Keratinocyte (primary cell): Measurements from ENCODE around the gene MAST2. TPM values are rescaled to one million over a fixed set of nuclear protein-coding genes. Genes with fewer than 3 reads are reported as not detected.

Experiments used
- DNase-seq: peaks from one replicate; pipeline ENCODE4 v3.0.0-alpha.2; 2011; ENCODE audit warnings: low read depth, missing footprints, low spot score
- FAIRE-seq: peaks from 2 replicates; lab custom pipeline; 2011; peaks lifted over from hg19 to GRCh38; lab: Jason Lieb, UNC
- H2AFZ ChIP-seq: 2 replicates; pipeline ENCODE4 v1.6.0; 2012; ENCODE audit warnings: low read length, control low read depth, inconsistent platforms; ENCODE audit not compliant: control insufficient read depth
- H3K27ac ChIP-seq: 2 replicates; pipeline ENCODE4 v1.5.1; 2011; ENCODE audit warnings: low read length; ENCODE audit not compliant: control insufficient read depth, insufficient read depth
- H3K27me3 ChIP-seq: 3 replicates; pipeline ENCODE4 v1.6.0; 2011; ENCODE audit warnings: low read length; ENCODE audit not compliant: control insufficient read depth, insufficient read depth; ENCODE audit errors: extremely low read depth
- H3K36me3 ChIP-seq, 2 experiments: 2 replicates in 1 of 2; 3 replicates in 1 of 2; pipeline ENCODE4 v1.5.1; 2011; ENCODE audit warnings: low read length in 2 of 2, mild to moderate bottlenecking in 1 of 2; ENCODE audit not compliant: control insufficient read depth in 2 of 2, insufficient read depth in 2 of 2; ENCODE audit errors: extremely low read depth in 1 of 2
- H3K4me1 ChIP-seq: 3 replicates; pipeline ENCODE4 v1.5.1; 2011; ENCODE audit warnings: low read length; ENCODE audit not compliant: control insufficient read depth, insufficient read depth; ENCODE audit errors: extremely low read depth
- H3K4me2 ChIP-seq: 3 replicates; pipeline ENCODE4 v1.6.0; 2011; ENCODE audit warnings: low read depth, low read length; ENCODE audit not compliant: control insufficient read depth, insufficient read depth; ENCODE audit errors: extremely low read depth
- H3K4me3 ChIP-seq, 3 experiments: fragments of 200-600 bp in 1 of 3; sonication (generic) in 1 of 3; 2 replicates in 2 of 3; 3 replicates in 1 of 3; pipeline ENCODE4 v1.5.1; 2011 to 2016; ENCODE audit warnings: low read length in 3 of 3, mild to moderate bottlenecking in 3 of 3, control low read depth in 2 of 3, inconsistent platforms in 1 of 3, low read depth in 1 of 3, mixed read lengths in 1 of 3, mixed run types in 1 of 3, moderate library complexity in 1 of 3; ENCODE audit not compliant: control insufficient read depth in 2 of 3, insufficient read depth in 2 of 3; ENCODE audit errors: extremely low read depth in 1 of 3
- H3K79me2 ChIP-seq: 2 replicates; pipeline ENCODE4 v1.6.0; 2012; ENCODE audit warnings: low read length; ENCODE audit not compliant: control insufficient read depth, insufficient read depth
- H3K9ac ChIP-seq: 3 replicates; pipeline ENCODE4 v1.6.0; 2011; ENCODE audit warnings: low read length; ENCODE audit not compliant: control insufficient read depth, insufficient read depth; ENCODE audit errors: extremely low read depth
- H3K9me1 ChIP-seq: 3 replicates; pipeline ENCODE4 v1.6.0; 2011; ENCODE audit warnings: low read length; ENCODE audit not compliant: control insufficient read depth, insufficient read depth; ENCODE audit errors: extremely low read depth
- H3K9me3 ChIP-seq: 2 replicates; pipeline ENCODE4 v1.5.1; 2012; ENCODE audit warnings: low read depth, low read length; ENCODE audit not compliant: control insufficient read depth
- H4K20me1 ChIP-seq: 3 replicates; pipeline ENCODE4 v1.6.0; 2011; ENCODE audit warnings: low read length; ENCODE audit not compliant: control insufficient read depth, insufficient read depth; ENCODE audit errors: extremely low read depth
- EZH2 ChIP-seq: IDR thresholded peaks from one replicate; pipeline ENCODE4 v1.6.1; 2012; ENCODE audit warnings: inconsistent platforms, mild to moderate bottlenecking, low read length, moderate library complexity
- dilution Hi-C: fragments of 300-500 bp; cut with MboI; formaldehyde crosslinking; loops from one replicate; pipeline ENCODE4 v1.7.0; 2020; ENCODE audit warnings: low sequenced_read_pairs; ENCODE audit not compliant: extremely low pct_ligation_motif_present
- polyA plus RNA-seq, 5 experiments: library from polyadenylated mRNA; depleted of rRNA in 3 of 5; stranded (reverse) in 3 of 5; stranded (forward) in 1 of 5; unstranded in 1 of 5; fragments of >200 nt; gene quantifications; 1 replicate in 1 of 5; 2 replicates in 3 of 5; 3 replicates in 1 of 5; pipeline versions ENCODE4 v1.2.1 to v1.2.3, GENCODE V29; 2011 to 2012; ENCODE audit warnings: missing spikeins in 2 of 5, low read depth in 1 of 5, low replicate concordance in 1 of 5
- TF ChIP-seq, protein P1 (sequence below), 3 experiments: IDR thresholded peaks in 1 of 3; conservative IDR thresholded peaks in 1 of 3; optimal IDR thresholded peaks in 1 of 3; 2 replicates in 2 of 3; 3 replicates in 1 of 3; pipeline versions ENCODE3 to v1.5.1; 2011; ENCODE audit warnings: low read length in 3 of 3, mild to moderate bottlenecking in 3 of 3, moderate library complexity in 2 of 3, control low read depth in 1 of 3, inconsistent platforms in 1 of 3; ENCODE audit not compliant: insufficient read depth in 2 of 3; ENCODE audit errors: extremely low read depth in 1 of 3

MAST2 gene
- polyA plus RNA-seq, 1 donor (not counting 4 experiments of a cell fraction or from before 2014, with no cell fraction given), result 12.2 TPM

DNA sequence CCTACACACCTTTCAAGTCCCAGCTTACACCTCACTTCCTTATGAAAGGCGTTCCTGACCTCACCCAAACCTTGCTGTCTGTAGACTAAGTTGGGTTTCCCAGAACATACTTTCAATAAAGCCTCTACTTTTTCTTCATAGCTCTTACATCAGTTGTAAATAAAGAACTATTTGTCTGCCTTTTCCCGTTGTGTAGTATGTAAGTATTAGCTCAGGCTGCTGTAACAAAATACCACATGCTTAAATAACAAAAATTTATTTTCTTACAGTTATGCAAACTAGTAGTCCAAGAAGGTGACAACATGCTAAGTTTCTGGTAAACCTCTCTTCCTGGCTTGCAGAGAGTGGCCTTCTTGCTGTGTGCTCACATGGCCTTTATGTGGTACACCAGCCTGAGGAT, 86.7 kb downstream of the MAST2 start:
- H3K9ac ChIP-seq, result no peak overlapping the region
- no peaks in the 10 kb centered on the region for H3K27me3 ChIP-seq
- dilution Hi-C loops, result no loop called here
- H3K9me1 ChIP-seq, result no peaks in the 10 kb centered on the region
- no peaks in the 10 kb centered on the region for H3K36me3 ChIP-seq
- H3K4me3 ChIP-seq, result no peak overlapping the region
- H3K27ac ChIP-seq, result no peak overlapping the region
- no peaks in the 10 kb centered on the region for H4K20me1 ChIP-seq
- H3K9me3 ChIP-seq, result no peaks in the 10 kb centered on the region
- no peaks in the 10 kb centered on the region for H3K79me2 ChIP-seq
- DNase-seq (no peak), FAIRE-seq (no peak)
- no peak overlapping the region for H2AFZ ChIP-seq
- H3K4me1 ChIP-seq, result peaks cover 13% of the 10 kb centered on the region
- TF ChIP-seq, protein P1, sequence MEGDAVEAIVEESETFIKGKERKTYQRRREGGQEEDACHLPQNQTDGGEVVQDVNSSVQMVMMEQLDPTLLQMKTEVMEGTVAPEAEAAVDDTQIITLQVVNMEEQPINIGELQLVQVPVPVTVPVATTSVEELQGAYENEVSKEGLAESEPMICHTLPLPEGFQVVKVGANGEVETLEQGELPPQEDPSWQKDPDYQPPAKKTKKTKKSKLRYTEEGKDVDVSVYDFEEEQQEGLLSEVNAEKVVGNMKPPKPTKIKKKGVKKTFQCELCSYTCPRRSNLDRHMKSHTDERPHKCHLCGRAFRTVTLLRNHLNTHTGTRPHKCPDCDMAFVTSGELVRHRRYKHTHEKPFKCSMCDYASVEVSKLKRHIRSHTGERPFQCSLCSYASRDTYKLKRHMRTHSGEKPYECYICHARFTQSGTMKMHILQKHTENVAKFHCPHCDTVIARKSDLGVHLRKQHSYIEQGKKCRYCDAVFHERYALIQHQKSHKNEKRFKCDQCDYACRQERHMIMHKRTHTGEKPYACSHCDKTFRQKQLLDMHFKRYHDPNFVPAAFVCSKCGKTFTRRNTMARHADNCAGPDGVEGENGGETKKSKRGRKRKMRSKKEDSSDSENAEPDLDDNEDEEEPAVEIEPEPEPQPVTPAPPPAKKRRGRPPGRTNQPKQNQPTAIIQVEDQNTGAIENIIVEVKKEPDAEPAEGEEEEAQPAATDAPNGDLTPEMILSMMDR (optimal IDR thresholded peaks at IDR 0.05 in 1 of 3, IDR thresholded peaks at IDR 0.05 in 1 of 3, conservative IDR thresholded peaks at IDR 0.05 in 1 of 3; ENCODE audit: extremely low read depth in 1 of 3, insufficient read depth in 2 of 3, low read length in 3 of 3), result no peak
- no peak for TF ChIP-seq EZH2
- H3K4me2 ChIP-seq, result no peak overlapping the region

DNA sequence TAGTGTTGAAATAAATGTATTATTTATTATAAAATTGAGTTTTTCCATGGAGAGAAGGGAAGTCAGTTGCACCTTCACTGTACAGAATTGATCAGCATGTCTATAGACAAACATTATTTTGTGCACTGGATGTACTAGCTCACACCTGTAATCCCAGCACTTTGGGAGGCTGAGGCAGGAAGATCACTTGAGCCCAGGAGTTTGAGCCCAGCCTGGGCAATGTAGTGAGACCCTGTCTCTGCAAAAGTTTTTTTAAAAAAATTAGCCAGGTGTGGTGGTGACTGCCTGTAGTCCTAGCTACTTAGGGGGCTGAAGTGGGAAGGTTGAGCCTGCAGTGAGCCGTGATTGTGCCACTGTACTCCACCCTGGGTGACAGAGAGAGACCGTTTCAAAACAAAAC, 87.7 kb downstream of the MAST2 start:
- TF ChIP-seq EZH2, result no peak
- TF ChIP-seq, protein P1 (optimal IDR thresholded peaks at IDR 0.05 in 1 of 3, IDR thresholded peaks at IDR 0.05 in 1 of 3, conservative IDR thresholded peaks at IDR 0.05 in 1 of 3; ENCODE audit: extremely low read depth in 1 of 3, insufficient read depth in 2 of 3, low read length in 3 of 3), result no peak
- H3K27ac ChIP-seq, result no peak overlapping the region

More for the DNA sequence above, 87.7 kb downstream of the MAST2 start:
- no peaks in the 10 kb centered on the region for H3K9me1 ChIP-seq
- no peaks in the 10 kb centered on the region for H3K27me3 ChIP-seq
- no peak overlapping the region for H2AFZ ChIP-seq
- no peak overlapping the region for H3K4me2 ChIP-seq
- FAIRE-seq (no peak), DNase-seq (no peak)
- H3K9me3 ChIP-seq, result no peaks in the 10 kb centered on the region
- no peaks in the 10 kb centered on the region for H3K79me2 ChIP-seq
- no peaks in the 10 kb centered on the region for H3K36me3 ChIP-seq
- H4K20me1 ChIP-seq, result no peaks in the 10 kb centered on the region
- no peak overlapping the region for H3K4me3 ChIP-seq
- H3K4me1 ChIP-seq, result peaks cover 13% of the 10 kb centered on the region
- dilution Hi-C loops, result no loop called here
- no peak overlapping the region for H3K9ac ChIP-seq
